Spleen (tissue), 11 donors: ENCODE results near the gene LIMA1. TPM values are rescaled to one million over a fixed set of nuclear protein-coding genes. Genes with fewer than 3 reads are reported as not detected.

Experiments used
- DNase-seq: peaks from one replicate; pipeline ENCODE4 v3.0.0-alpha.2; 2020
- H3K27ac ChIP-seq, 8 donors: fragments of 200-600 bp; sonication (generic) in 7 of 8; 1 replicate in 4 of 8; 2 replicates in 4 of 8; pipeline versions ENCODE4 v1.5.0 to v1.8.0; 2016 to 2021; ENCODE audit warnings: inconsistent platforms in 4 of 8, mild to moderate bottlenecking in 4 of 8, moderate library complexity in 1 of 8
- H3K27me3 ChIP-seq, 7 donors: fragments of 200-600 bp; sonication (generic) in 6 of 7; replicated peaks in 1 of 7; 1 replicate in 4 of 7; 2 replicates in 3 of 7; pipeline versions ENCODE4 v1.5.0 to v1.8.0; 2016 to 2021; ENCODE audit warnings: inconsistent platforms in 3 of 7, mild to moderate bottlenecking in 1 of 7
- H3K36me3 ChIP-seq, 6 donors: fragments of 200-600 bp; sonication (generic) in 5 of 6; 1 replicate in 4 of 6; 2 replicates in 2 of 6; pipeline versions ENCODE4 v1.5.0 to v1.8.0; 2016 to 2021; ENCODE audit warnings: inconsistent platforms in 2 of 6
- H3K4me1 ChIP-seq, 6 donors: fragments of 200-600 bp; sonication (generic) in 5 of 6; 1 replicate in 3 of 6; 2 replicates in 3 of 6; pipeline versions ENCODE4 v1.5.0 to v1.8.0; 2016 to 2021; ENCODE audit warnings: inconsistent platforms in 3 of 6
- H3K4me3 ChIP-seq, 8 donors: fragments of 200-600 bp; sonication (generic) in 7 of 8; 1 replicate in 4 of 8; 2 replicates in 4 of 8; pipeline versions ENCODE4 v1.5.0 to v1.8.0; 2016 to 2021; ENCODE audit warnings: inconsistent platforms in 4 of 8, mild to moderate bottlenecking in 4 of 8, moderate library complexity in 2 of 8
- H3K9me3 ChIP-seq, 8 donors: fragments of 200-600 bp; sonication (generic) in 7 of 8; 1 replicate in 4 of 8; 2 replicates in 4 of 8; pipeline versions ENCODE4 v1.5.0 to v1.8.0; 2016 to 2021; ENCODE audit warnings: inconsistent platforms in 4 of 8
- CTCF ChIP-seq, 11 experiments: fragments of 200-600 bp in 7 of 11; fragments of 450-650 bp in 4 of 11; sonication (generic) in 4 of 11; IDR thresholded peaks in 8 of 11; conservative IDR thresholded peaks in 3 of 11; 1 replicate in 7 of 11; 2 replicates in 4 of 11; pipeline versions ENCODE4 v1.4.0 to v1.8.0; 2016 to 2021; ENCODE audit warnings: antibody characterized with exemption in 11 of 11, inconsistent platforms in 4 of 11, mild to moderate bottlenecking in 1 of 11
- POLR2A ChIP-seq, 3 donors: fragments of 450-650 bp; IDR thresholded peaks; one replicate each; pipeline ENCODE4 v1.5.1; 2017; ENCODE audit warnings: antibody characterized with exemption in 3 of 3, mild to moderate bottlenecking in 1 of 3
- POLR2AphosphoS5 ChIP-seq, 3 donors: sonication (generic); formaldehyde crosslinking; IDR thresholded peaks; one replicate each; pipeline ENCODE4 v1.5.1; 2017; ENCODE audit warnings: antibody characterized with exemption in 3 of 3
- WGBS, 5 donors: extraction: QIAGEN DNeasy Blood & Tissue Kit in 3 of 5; methylation state at CpG; one replicate each; pipeline versions ENCODE4 v1.1.5 to v1.1.7; 2013 to 2018; 5-methylcytosine and 5-hydroxymethylcytosine counted together
- intact Hi-C: fragments of 100-400 bp; cut with DNase I; formaldehyde crosslinking; loops from one replicate; pipeline ENCODE4 v1.15.0; 2023; ENCODE audit warnings: low total_unique reads
- polyA plus RNA-seq, 3 donors: library from polyadenylated mRNA; stranded (reverse); fragments of 200-250 nt; gene quantifications; one replicate each; pipeline ENCODE4 v1.2.1, GENCODE V29; 2013
- total RNA-seq, 7 donors: library from RNA; depleted of rRNA in 3 of 7; stranded (reverse); fragments of >200 nt in 3 of 7; fragmentation: NEBNext Ultra II Directional in 4 of 7; extraction: Animal tissue kit (Norgen Biotek cat#: 25700) in 4 of 7; gene quantifications; one replicate each; pipeline versions ENCODE4 v1.1.0 to v1.2.1, GENCODE V29; 2016 to 2021
- donor health status: healthy with polysubstance abuse.
- donor health status: DM: no; HTN: no; CAD: no; lungs with moderate emphysema.
- donor health status: DM: no; HTN: no; CAD: no.
- donor health status: Bipolar disorder and iron deficiency.
- donor health status: healthy.
- donor health status: DM: no; HTN: no; CAD: no.
- donor health status: DM: yes; HTN: yes; CAD: no.

The LIMA1 gene
- total and polyA plus RNA-seq, 10 donors: 15.3 to 102 (median 61.2) TPM

GRCh38 chr12:50241178-50241577 lies 42.1 kb downstream of the LIMA1 start:
- no peak overlapping the region for H3K4me3 ChIP-seq
- no peaks in the 10 kb centered on the region for H3K27me3 ChIP-seq
- TF ChIP-seq POLR2AphosphoS5 (IDR thresholded peaks at IDR 0.05) (no peak), CTCF (IDR thresholded peaks at IDR 0.05 in 8 of 11, conservative IDR thresholded peaks at IDR 0.05 in 3 of 11) (no peak)
- peaks cover 4 to 25% (median 8%) of the 10 kb centered on the region in 6 donors for H3K4me1 ChIP-seq
- no peaks in the 10 kb centered on the region for H3K36me3 ChIP-seq
- no peaks in the 10 kb centered on the region for H3K9me3 ChIP-seq
- peak overlapping the region in 7 of 8 donors; percentile 57 to 73 (median 71) for H3K27ac ChIP-seq
- DNase-seq: no peak
- 55 to 68% (median 61%) methylated on average over 1 of the region's 1 CpG for WGBS, 5 donors
- intact Hi-C loops: no loop called here

GRCh38 chr12:50240792-50241114 lies 42.6 kb downstream of the LIMA1 start:
- no peak for TF ChIP-seq POLR2A (IDR thresholded peaks at IDR 0.05)
- no peak for TF ChIP-seq POLR2AphosphoS5 (IDR thresholded peaks at IDR 0.05)
- no peak for TF ChIP-seq CTCF (IDR thresholded peaks at IDR 0.05 in 8 of 11, conservative IDR thresholded peaks at IDR 0.05 in 3 of 11)
- WGBS, 5 donors: 68 to 84% (median 73%) methylated on average over 1 of the region's 1 CpG
- Histone ChIP-seq H3K27ac (peak overlapping the region in 7 of 8 donors; percentile 1 to 73 (median 71)), H3K4me3 (no peak overlapping the region), H3K27me3 (no peaks in the 10 kb centered on the region), H3K9me3 (no peaks in the 10 kb centered on the region), H3K4me1 (peaks cover 4 to 25% (median 8%) of the 10 kb centered on the region in 6 donors), H3K36me3 (no peaks in the 10 kb centered on the region)
- intact Hi-C loops: no loop called here
- DNase-seq: no peak

- WGBS, 5 donors: 82 to 95% (median 87%) methylated on average over 7 of the region's 7 CpGs
- Histone ChIP-seq H3K36me3 (no peaks in the 10 kb centered on the region), H3K9me3 (no peaks in the 10 kb centered on the region), H3K27ac (peak overlapping the region in 7 of 8 donors; percentile 1 to 73 (median 71)), H3K27me3 (no peaks in the 10 kb centered on the region), H3K4me1 (peaks cover 4 to 25% (median 8%) of the 10 kb centered on the region in 6 donors), H3K4me3 (no peak overlapping the region)
- TF ChIP-seq POLR2AphosphoS5 (IDR thresholded peaks at IDR 0.05): no peak
- TF ChIP-seq CTCF (IDR thresholded peaks at IDR 0.05 in 8 of 11, conservative IDR thresholded peaks at IDR 0.05 in 3 of 11): no peak
- TF ChIP-seq POLR2A (IDR thresholded peaks at IDR 0.05): no peak
- intact Hi-C loops: no loop called here
- no peak for DNase-seq
These were observed 43.1 kb downstream of the LIMA1 start for GRCh38 chr12:50240096-50240791.

- no peaks in the 10 kb centered on the region for H3K27me3 ChIP-seq
- peaks cover 4 to 25% (median 8%) of the 10 kb centered on the region in 6 donors for H3K4me1 ChIP-seq
- intact Hi-C loops: no loop called here
- no peak for TF ChIP-seq POLR2AphosphoS5 (IDR thresholded peaks at IDR 0.05)
- TF ChIP-seq POLR2A (IDR thresholded peaks at IDR 0.05): no peak
- no peak for TF ChIP-seq CTCF (IDR thresholded peaks at IDR 0.05 in 8 of 11, conservative IDR thresholded peaks at IDR 0.05 in 3 of 11)
- WGBS, 5 donors: 77 to 89% (median 84%) methylated on average over 10 of the region's 10 CpGs
- no peaks in the 10 kb centered on the region for H3K36me3 ChIP-seq
- DNase-seq: no peak
- no peak overlapping the region for H3K4me3 ChIP-seq
- H3K9me3 ChIP-seq: no peaks in the 10 kb centered on the region
- no peak overlapping the region for H3K27ac ChIP-seq
These were observed 43.9 kb downstream of the LIMA1 start for GRCh38 chr12:50239355-50239891.
